ENCODE results near the gene BHLHA9.

The BHLHA9 gene

GRCh38 chr17:1270210-1271029, at the start of gene BHLHA9:
BHLHA9 (plus strand) TSS chr17:1270444; CDS start chr17:1270564, 120 bp downstream.
- peak within 1 kb of the TSS; percentile 94 for H3K4me2 ChIP-seq (ENCODE audit: low read depth, low read length, poor library complexity, severe bottlenecking)
- H3K4me3 ChIP-seq (ENCODE audit: low read length, poor library complexity, severe bottlenecking): peak within 1 kb of the TSS; percentile 81
- peaks cover 16% of the 10 kb centered on the region for H3K4me1 ChIP-seq (ENCODE audit: insufficient read depth, low read length, poor library complexity, severe bottlenecking)
- no peaks in the 10 kb centered on the region for H3K27me3 ChIP-seq (ENCODE audit: insufficient read depth, low read length, poor library complexity, severe bottlenecking)
- H4K20me1 ChIP-seq (ENCODE audit: insufficient read depth, low read length, poor library complexity, severe bottlenecking): no peaks in the 10 kb centered on the region
- no peaks in the 10 kb centered on the region for H3K36me3 ChIP-seq (ENCODE audit: insufficient read depth, low read length)
- H3K9me3 ChIP-seq (ENCODE audit: insufficient read depth, low read depth, low read length): no peaks in the 10 kb centered on the region
- no peak within 1 kb of the TSS for H3K9ac ChIP-seq (ENCODE audit: low read depth, low read length, poor library complexity, severe bottlenecking)
- H3K9me2 ChIP-seq (replicated peaks; ENCODE audit: low read depth, low read length): no peaks in the 10 kb centered on the region
- H2AFZ ChIP-seq (ENCODE audit: low read length): no peak within 1 kb of the TSS
- no peaks in the 10 kb centered on the region for H3K79me2 ChIP-seq (ENCODE audit: insufficient read depth, low read length)
- H3F3A ChIP-seq (ENCODE audit: low read depth): peaks cover 4% of the 10 kb centered on the region; the same call in 1 of the 2 replicates
- no peak for TF ChIP-seq EZH2phosphoT487 (IDR thresholded peaks at IDR 0.05; ENCODE audit: borderline replicate concordance)
- no peak for TF ChIP-seq CTCF (conservative IDR thresholded peaks at IDR 0.05; ENCODE audit: low read length)

DNA sequence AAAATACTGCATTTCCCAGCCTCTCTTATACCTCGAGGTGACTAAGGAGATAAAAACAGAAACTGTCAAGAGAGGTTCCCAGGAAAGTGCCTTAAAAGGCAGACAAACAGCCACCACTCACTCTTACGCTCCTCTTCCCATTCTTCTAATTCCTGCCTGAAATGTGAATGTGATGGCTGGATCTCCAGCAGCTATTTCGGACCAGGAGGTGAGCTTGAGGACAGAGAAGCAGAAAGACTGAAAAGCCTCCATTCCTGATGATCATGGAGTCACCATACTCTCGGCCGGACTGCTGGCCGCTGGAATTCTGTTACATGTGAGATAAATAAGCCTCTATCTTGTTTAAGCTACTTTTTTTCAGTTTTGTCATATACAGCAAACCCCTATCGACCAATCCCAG, 49.0 kb upstream of the BHLHA9 start:
- Histone ChIP-seq H3K36me3 (ENCODE audit: insufficient read depth, low read length) (no peaks in the 10 kb centered on the region), H3K79me2 (ENCODE audit: insufficient read depth, low read length) (no peaks in the 10 kb centered on the region), H3K9me3 (ENCODE audit: insufficient read depth, low read depth, low read length) (no peaks in the 10 kb centered on the region), H3K9me2 (replicated peaks; ENCODE audit: low read depth, low read length) (no peaks in the 10 kb centered on the region), H3K4me1 (ENCODE audit: insufficient read depth, low read length, poor library complexity, severe bottlenecking) (no peaks in the 10 kb centered on the region), H3K9ac (ENCODE audit: low read depth, low read length, poor library complexity, severe bottlenecking) (no peak overlapping the region), H4K20me1 (ENCODE audit: insufficient read depth, low read length, poor library complexity, severe bottlenecking) (no peaks in the 10 kb centered on the region), H3K27me3 (ENCODE audit: insufficient read depth, low read length, poor library complexity, severe bottlenecking) (no peaks in the 10 kb centered on the region), H3K4me2 (ENCODE audit: low read depth, low read length, poor library complexity, severe bottlenecking) (no peak overlapping the region), H2AFZ (ENCODE audit: low read length) (no peak overlapping the region), H3K4me3 (ENCODE audit: low read length, poor library complexity, severe bottlenecking) (no peak overlapping the region), H3F3A (ENCODE audit: low read depth) (no peaks in the 10 kb centered on the region)
- TF ChIP-seq EZH2phosphoT487 (IDR thresholded peaks at IDR 0.05; ENCODE audit: borderline replicate concordance) (no peak), CTCF (conservative IDR thresholded peaks at IDR 0.05; ENCODE audit: low read length) (no peak)

- Histone ChIP-seq H3K9ac (ENCODE audit: low read depth, low read length, poor library complexity, severe bottlenecking) (no peak overlapping the region), H3K4me2 (ENCODE audit: low read depth, low read length, poor library complexity, severe bottlenecking) (no peak overlapping the region), H3K9me2 (replicated peaks; ENCODE audit: low read depth, low read length) (no peaks in the 10 kb centered on the region), H3F3A (ENCODE audit: low read depth) (no peaks in the 10 kb centered on the region), H3K27me3 (ENCODE audit: insufficient read depth, low read length, poor library complexity, severe bottlenecking) (no peaks in the 10 kb centered on the region), H4K20me1 (ENCODE audit: insufficient read depth, low read length, poor library complexity, severe bottlenecking) (no peaks in the 10 kb centered on the region), H3K36me3 (ENCODE audit: insufficient read depth, low read length) (no peaks in the 10 kb centered on the region), H3K9me3 (ENCODE audit: insufficient read depth, low read depth, low read length) (no peaks in the 10 kb centered on the region), H3K79me2 (ENCODE audit: insufficient read depth, low read length) (no peaks in the 10 kb centered on the region), H2AFZ (ENCODE audit: low read length) (no peak overlapping the region), H3K4me3 (ENCODE audit: low read length, poor library complexity, severe bottlenecking) (no peak overlapping the region), H3K4me1 (ENCODE audit: insufficient read depth, low read length, poor library complexity, severe bottlenecking) (no peaks in the 10 kb centered on the region)
- no peak for TF ChIP-seq CTCF (conservative IDR thresholded peaks at IDR 0.05; ENCODE audit: low read length)
These were observed 47.9 kb upstream of the BHLHA9 start for GRCh38 chr17:1222321-1222720.

Measured in Loucy (cell line).